GM21515 (cell line): ENCODE measurements around the gene KLK1.
"Not testable (repeated sequence)": the region's sequence is repeated elsewhere in the genome, so short reads cannot be mapped to it uniquely, and the experiment has no call there.

Experiments
- ATAC-seq: cut with Tn5 transposase; IDR thresholded peaks from one replicate; pipeline ENCODE4 v1.9.1; 2021; ENCODE audit not compliant: unreplicated experiment

KLK1 gene

GRCh38 chr19:50817941-50818858 lies 5.4 kb downstream of the KLK1 start:
- peak; percentile 53 for ATAC-seq

- no peak for ATAC-seq
These were observed 8.1 kb downstream of the KLK1 start for GRCh38 chr19:50815439-50815838.

GRCh38 chr19:50814883-50815282 lies 8.7 kb downstream of the KLK1 start:
- no peak for ATAC-seq

GRCh38 chr19:50812474-50812873 lies 11.1 kb downstream of the KLK1 start:
- ATAC-seq = no peak

GRCh38 chr19:50811622-50812238 lies 11.9 kb downstream of the KLK1 start:
- ATAC-seq = not testable (repeated sequence)

- no peak for ATAC-seq
These were observed 14.7 kb downstream of the KLK1 start for GRCh38 chr19:50808856-50809255.

GRCh38 chr19:50804420-50805272 lies 18.9 kb downstream of the KLK1 start:
- peak; percentile 86 for ATAC-seq

GRCh38 chr19:50803633-50804419 lies 19.8 kb downstream of the KLK1 start:
- ATAC-seq = no peak

- no peak for ATAC-seq
These were observed 22.5 kb downstream of the KLK1 start for GRCh38 chr19:50801107-50801506.

GRCh38 chr19:50799547-50799851 lies 24.1 kb downstream of the KLK1 start:
- ATAC-seq = no peak

- no peak for ATAC-seq
These were observed 24.7 kb downstream of the KLK1 start for GRCh38 chr19:50798659-50799546.

GRCh38 chr19:50797781-50798658 lies 25.6 kb downstream of the KLK1 start:
- no peak for ATAC-seq

- ATAC-seq = no peak
These were observed 26.2 kb downstream of the KLK1 start for GRCh38 chr19:50797429-50797780.

GRCh38 chr19:50796634-50797428 lies 26.8 kb downstream of the KLK1 start:
- no peak for ATAC-seq

- no peak for ATAC-seq
These were observed 27.4 kb downstream of the KLK1 start for GRCh38 chr19:50796128-50796633.

GRCh38 chr19:50795664-50796073 lies 27.9 kb downstream of the KLK1 start:
- no peak for ATAC-seq

- ATAC-seq = no peak
These were observed 28.5 kb downstream of the KLK1 start for GRCh38 chr19:50794876-50795663.
